ENCODE results near the gene SLC8A1. TPM values are rescaled to one million over a fixed set of nuclear protein-coding genes. Genes with fewer than 3 reads are reported as not detected.

SLC8A1 gene
- total RNA-seq, 1 experiment from 2014 or later = 1.7 TPM

DNA sequence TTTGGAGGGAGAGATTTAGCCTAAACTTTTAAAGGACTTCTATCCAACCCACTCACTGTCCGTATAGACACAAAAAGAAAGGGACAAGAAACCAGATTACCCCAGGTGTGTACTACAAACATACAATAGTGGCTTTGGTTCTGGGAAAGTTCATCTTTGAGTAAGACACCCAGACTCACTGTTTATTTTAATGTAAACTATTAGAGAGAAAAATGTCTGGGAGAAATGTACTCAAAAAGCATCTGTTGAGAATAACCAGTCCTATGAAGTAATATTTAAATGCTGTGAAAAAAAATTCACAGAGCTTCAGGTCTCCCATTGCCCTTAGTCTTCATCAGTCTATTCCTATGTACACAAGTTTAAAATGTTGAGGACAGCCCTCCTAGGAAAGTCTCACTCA is 107.5 kb downstream of the SLC8A1 start:
- Histone ChIP-seq H3T11ph (ENCODE audit: low read length) (no peak overlapping the region), H3K18ac (ENCODE audit: insufficient read length, low read depth, low read length) (no peak overlapping the region), H2AFZ (ENCODE audit: low read length) (no peak overlapping the region), H3K23me2 (ENCODE audit: insufficient read length, low read depth, low read length, poor library complexity, severe bottlenecking) (no peaks in the 10 kb centered on the region), H2AK5ac (ENCODE audit: insufficient read length, low read length) (no peak overlapping the region), H3K9me3 (ENCODE audit: control insufficient read depth, low read depth, low read length) (no peaks in the 10 kb centered on the region), H4K20me1 (ENCODE audit: control insufficient read depth, insufficient read depth, insufficient read length) (no peaks in the 10 kb centered on the region), H3K27ac (ENCODE audit: insufficient read length, low read depth, low read length) (no peak overlapping the region), H3K27me3 (ENCODE audit: insufficient read depth, low read length) (no peaks in the 10 kb centered on the region), H2BK20ac (ENCODE audit: low read depth, low read length, poor library complexity, severe bottlenecking) (no peak overlapping the region), H3K79me1 (ENCODE audit: insufficient read depth, low read depth, low read length, poor library complexity, severe bottlenecking) (no peaks in the 10 kb centered on the region), H4K5ac (ENCODE audit: insufficient read length, low read depth, low read length) (no peak overlapping the region), H3K9ac (ENCODE audit: extremely low read depth, insufficient read length, low read length) (no peak overlapping the region), H3K4ac (ENCODE audit: low read depth, low read length) (no peak overlapping the region), H4K91ac (ENCODE audit: insufficient read length, low read depth, low read length) (no peak overlapping the region), H3K23ac (ENCODE audit: insufficient read length, low read depth, low read length) (no peak overlapping the region), H3K14ac (ENCODE audit: insufficient read depth, low read length) (no peak overlapping the region), H3K4me1 (ENCODE audit: insufficient read depth, low read length) (no peaks in the 10 kb centered on the region), H2BK12ac (ENCODE audit: insufficient read length, low read depth, low read length) (no peak overlapping the region), H4K8ac (replicated peaks; ENCODE audit: insufficient read length, low read depth, low read length) (no peak overlapping the region), H2BK120ac (ENCODE audit: low read depth, low read length, poor library complexity, severe bottlenecking) (no peak overlapping the region), H3K79me2 (ENCODE audit: insufficient read depth, low read length) (no peaks in the 10 kb centered on the region), H3K56ac (ENCODE audit: insufficient read length, low read depth, low read length) (no peak overlapping the region), H2BK15ac (ENCODE audit: low read depth, low read length) (no peak overlapping the region), H3K4me2 (ENCODE audit: insufficient read depth, insufficient read length, low read length) (no peak overlapping the region), H2BK5ac (ENCODE audit: insufficient read length, low read length) (no peak overlapping the region)
- H3K36me3 Mint-ChIP-seq (ENCODE audit: insufficient read depth in 1 of 3, low read depth in 3 of 3) = no peaks in the 10 kb centered on the region
- no peaks in the 10 kb centered on the region for H3K27me3 Mint-ChIP-seq (ENCODE audit: low read depth)
- H3K4me3 Mint-ChIP-seq = no peak overlapping the region
- no peak for DNase-seq
- no peak for TF ChIP-seq CTCF (conservative IDR thresholded peaks at IDR 0.05)
- WGBS (ENCODE audit: extremely low coverage, insufficient read length, low lambda C conversion rate) = no CpG with 5 or more reads among the region's 1 CpG
- H3K27ac Mint-ChIP-seq = no peak overlapping the region
- H3K4me1 Mint-ChIP-seq = no peaks in the 10 kb centered on the region
- H3K9me3 Mint-ChIP-seq = no peaks in the 10 kb centered on the region

All from H9 (cell line).